ENCODE results near the gene MEF2D. TPM values are rescaled to one million over a fixed set of nuclear protein-coding genes. Genes with fewer than 3 reads are reported as not detected.

MEF2D gene
- total and polyA plus RNA-seq, 7 experiments from 2014 or later: 4.5 to 190 (median 61.6) TPM

- no peak for DNase-seq
- intact Hi-C loops (cut with micrococcal nuclease): no loop called here
- H3K4me1 ChIP-seq (ENCODE audit: control insufficient read depth in 2 of 2, insufficient read depth in 2 of 2, low read length in 2 of 2): peaks cover 12 to 14% of the 10 kb centered on the region in 2 donors
Observed at GRCh38 chr1:156511644-156512043, 11.1 kb upstream of the MEF2D start.

GRCh38 chr1:156510709-156511108 lies 10.1 kb upstream of the MEF2D start:
- Mint-ChIP-seq H3K4me3 (no peak overlapping the region), H3K27ac (peak overlapping the region in 2 of 9 donors; percentile 29 to 43), H3K4me1 (peaks cover 20 to 39% (median 36%) of the 10 kb centered on the region in 7 donors), H3K9me3 (no peaks in the 10 kb centered on the region), H3K27me3 (peaks cover 0 to 2% (median 0%) of the 10 kb centered on the region in 5 donors), H3K36me3 (no peaks in the 10 kb centered on the region)
- no peaks in the 10 kb centered on the region for H3K9me3 ChIP-seq (ENCODE audit: control insufficient read depth in 2 of 3, low read length in 3 of 3)
- ChIA-PET POLR2A (interaction anchor here (1.2 to 2.3 kb wide), 2 partner anchors 10 to 54 kb away, joined by 4 to 9 read pairs; partner anchors contain the start of gene MEF2D), CTCF (interaction anchor here (1.0 kb wide), 1 partner anchor 9 kb away, joined by 3 read pairs; no protein-coding TSS in a partner anchor)
- H3K4me1 ChIP-seq (ENCODE audit: control insufficient read depth in 2 of 2, insufficient read depth in 2 of 2, low read length in 2 of 2): peaks cover 22% of the 10 kb centered on the region in 2 donors
- H3K27me3 ChIP-seq (ENCODE audit: control insufficient read depth in 2 of 2, insufficient read depth in 2 of 2, low read length in 2 of 2): no peaks in the 10 kb centered on the region
- H3K4me3 ChIP-seq (ENCODE audit: low read length): no peak overlapping the region
- DNase-seq (no peak), ATAC-seq (no peak)
- no peaks in the 10 kb centered on the region for H3K36me3 ChIP-seq (ENCODE audit: control insufficient read depth in 2 of 3, insufficient read depth in 3 of 3, low read length in 3 of 3)
- H3K27ac ChIP-seq (ENCODE audit: low read depth, low read length): no peak overlapping the region
- intact Hi-C loops (cut with micrococcal nuclease): no loop called here

More at GRCh38 chr1:156511644-156512043, 11.1 kb upstream of the MEF2D start:
- H3K4me3 ChIP-seq (ENCODE audit: low read length): no peak overlapping the region
- CTCF ChIA-PET: no interaction called here
- H3K36me3 Mint-ChIP-seq: no peaks in the 10 kb centered on the region
- POLR2A ChIA-PET: no interaction called here
- no peaks in the 10 kb centered on the region for H3K27me3 ChIP-seq (ENCODE audit: control insufficient read depth in 2 of 2, insufficient read depth in 2 of 2, low read length in 2 of 2)
- no peak overlapping the region for H3K27ac ChIP-seq (ENCODE audit: low read depth, low read length)
- peak; percentile 43 for ATAC-seq
- no peak overlapping the region for H3K4me3 Mint-ChIP-seq
- no peaks in the 10 kb centered on the region for H3K36me3 ChIP-seq (ENCODE audit: control insufficient read depth in 2 of 3, insufficient read depth in 3 of 3, low read length in 3 of 3)
- H3K9me3 ChIP-seq (ENCODE audit: control insufficient read depth in 2 of 3, low read length in 3 of 3): no peaks in the 10 kb centered on the region
- H3K27ac Mint-ChIP-seq: peak overlapping the region in 2 of 9 donors; percentile 38 to 43
- H3K4me1 Mint-ChIP-seq: peaks cover 18 to 30% (median 27%) of the 10 kb centered on the region in 7 donors
- peaks cover 0 to 2% (median 0%) of the 10 kb centered on the region in 5 donors for H3K27me3 Mint-ChIP-seq
- no peaks in the 10 kb centered on the region for H3K9me3 Mint-ChIP-seq

- H3K27me3 Mint-ChIP-seq: peaks cover 0 to 2% (median 0%) of the 10 kb centered on the region in 5 donors
Observed at GRCh38 chr1:156509424-156510034, 9.0 kb upstream of the MEF2D start.

GRCh38 chr1:156508955-156509234 lies 8.3 kb upstream of the MEF2D start:
- no peak for ATAC-seq
- intact Hi-C loops (cut with micrococcal nuclease): loop anchor here (10.0 kb wide), 3 partner anchors 216 to 1504 kb away; partner anchors contain the start of genes ISG20L2 (in 1 of the 2), METTL25B (in 1 of the 2), PMF1 (in 1 of the 2) and ZBTB7B (in 1 of the 2)
- Histone ChIP-seq H3K27ac (ENCODE audit: low read depth, low read length) (no peak overlapping the region), H3K4me1 (ENCODE audit: control insufficient read depth in 2 of 2, insufficient read depth in 2 of 2, low read length in 2 of 2) (peaks cover 35 to 36% of the 10 kb centered on the region in 2 donors), H3K9me3 (ENCODE audit: control insufficient read depth in 2 of 3, low read length in 3 of 3) (no peaks in the 10 kb centered on the region), H3K4me3 (ENCODE audit: low read length) (no peak overlapping the region), H3K36me3 (ENCODE audit: control insufficient read depth in 2 of 3, insufficient read depth in 3 of 3, low read length in 3 of 3) (no peaks in the 10 kb centered on the region), H3K27me3 (ENCODE audit: control insufficient read depth in 2 of 2, insufficient read depth in 2 of 2, low read length in 2 of 2) (no peaks in the 10 kb centered on the region)
- CTCF ChIA-PET: interaction anchor here (0.6 to 2.7 kb wide), 2 partner anchors 28 to 100 kb away, joined by 3 to 8 read pairs; no protein-coding TSS in a partner anchor
- Mint-ChIP-seq H3K27me3 (peaks cover 0 to 2% (median 0%) of the 10 kb centered on the region in 5 donors), H3K27ac (peak overlapping the region in 8 of 9 donors; percentile 34 to 99 (median 84)), H3K9me3 (peaks cover 0 to 6% (median 0%) of the 10 kb centered on the region in 11 donors), H3K4me1 (peaks cover 33 to 54% (median 51%) of the 10 kb centered on the region in 7 donors), H3K36me3 (peaks cover 0 to 3% (median 0%) of the 10 kb centered on the region in 5 donors), H3K4me3 (peak overlapping the region in 1 of 10 donors; percentile 36)
- no peak for DNase-seq
- POLR2A ChIA-PET: interaction anchor here (0.7 to 2.3 kb wide), 6 partner anchors 8 to 18 kb away, joined by 3 to 9 read pairs (median 4); partner anchors contain the start of gene MEF2D

More at GRCh38 chr1:156509424-156510034, 9.0 kb upstream of the MEF2D start:
- no peak overlapping the region for H3K27ac ChIP-seq (ENCODE audit: low read depth, low read length)
- Mint-ChIP-seq H3K27ac (peak overlapping the region in 6 of 9 donors; percentile 18 to 99 (median 60)), H3K9me3 (peaks cover 0 to 6% (median 0%) of the 10 kb centered on the region in 11 donors), H3K36me3 (peaks cover 0 to 2% (median 0%) of the 10 kb centered on the region in 5 donors), H3K4me1 (peaks cover 26 to 48% (median 45%) of the 10 kb centered on the region in 7 donors), H3K4me3 (no peak overlapping the region)
- H3K4me3 ChIP-seq (ENCODE audit: low read length): no peak overlapping the region
- no peaks in the 10 kb centered on the region for H3K9me3 ChIP-seq (ENCODE audit: control insufficient read depth in 2 of 3, low read length in 3 of 3)
- no peaks in the 10 kb centered on the region for H3K36me3 ChIP-seq (ENCODE audit: control insufficient read depth in 2 of 3, insufficient read depth in 3 of 3, low read length in 3 of 3)
- ChIA-PET CTCF (interaction anchor here (1.0 to 2.7 kb wide), 2 partner anchors 8 to 29 kb away, joined by 3 to 8 read pairs; no protein-coding TSS in a partner anchor), POLR2A (interaction anchor here (1.2 to 2.3 kb wide), 2 partner anchors 9 to 52 kb away, joined by 4 to 9 read pairs; partner anchors contain the start of gene MEF2D)
- peaks cover 29% of the 10 kb centered on the region in 2 donors for H3K4me1 ChIP-seq (ENCODE audit: control insufficient read depth in 2 of 2, insufficient read depth in 2 of 2, low read length in 2 of 2)
- DNase-seq (no peak), ATAC-seq (no peak)
- no peaks in the 10 kb centered on the region for H3K27me3 ChIP-seq (ENCODE audit: control insufficient read depth in 2 of 2, insufficient read depth in 2 of 2, low read length in 2 of 2)
- intact Hi-C loops (cut with micrococcal nuclease): loop anchor here (10.0 kb wide), 3 partner anchors 215 to 1505 kb away; partner anchors contain the start of genes ISG20L2 (in 1 of the 2), METTL25B (in 1 of the 2), PMF1 (in 1 of the 2) and ZBTB7B (in 1 of the 2)

GRCh38 chr1:156508205-156508954 lies 7.8 kb upstream of the MEF2D start:
- H3K4me1 Mint-ChIP-seq: peaks cover 37 to 60% (median 56%) of the 10 kb centered on the region in 7 donors
- peak overlapping the region; percentile 71 to 99 (median 85) for H3K27ac Mint-ChIP-seq
- Histone ChIP-seq H3K36me3 (ENCODE audit: control insufficient read depth in 2 of 3, insufficient read depth in 3 of 3, low read length in 3 of 3) (no peaks in the 10 kb centered on the region), H3K4me1 (ENCODE audit: control insufficient read depth in 2 of 2, insufficient read depth in 2 of 2, low read length in 2 of 2) (peaks cover 40 to 41% of the 10 kb centered on the region in 2 donors), H3K27me3 (ENCODE audit: control insufficient read depth in 2 of 2, insufficient read depth in 2 of 2, low read length in 2 of 2) (no peaks in the 10 kb centered on the region), H3K4me3 (ENCODE audit: low read length) (peak overlapping the region; percentile 10), H3K27ac (ENCODE audit: low read depth, low read length) (peak overlapping the region; percentile 28), H3K9me3 (ENCODE audit: control insufficient read depth in 2 of 3, low read length in 3 of 3) (no peaks in the 10 kb centered on the region)
- DNase-seq (peak in 1 of 9 donors; percentile 8), ATAC-seq (no peak)
- ChIA-PET CTCF (interaction anchor here (0.6 to 2.7 kb wide), 4 partner anchors 20 to 100 kb away, joined by 3 to 8 read pairs (median 3); no protein-coding TSS in a partner anchor), POLR2A (interaction anchor here (0.7 to 2.3 kb wide), 7 partner anchors 8 to 65 kb away, joined by 3 to 9 read pairs (median 3); partner anchors contain the start of gene MEF2D)
- H3K27me3 Mint-ChIP-seq: peaks cover 0 to 2% (median 0%) of the 10 kb centered on the region in 5 donors
- peak overlapping the region in 6 of 10 donors; percentile 16 to 67 (median 31) for H3K4me3 Mint-ChIP-seq
- H3K9me3 Mint-ChIP-seq: peaks cover 0 to 6% (median 0%) of the 10 kb centered on the region in 11 donors
- peaks cover 0 to 6% (median 0%) of the 10 kb centered on the region in 5 donors for H3K36me3 Mint-ChIP-seq
- intact Hi-C loops (cut with micrococcal nuclease): loop anchor here (10.0 kb wide), 3 partner anchors 216 to 1504 kb away; partner anchors contain the start of genes ISG20L2 (in 1 of the 2), METTL25B (in 1 of the 2), PMF1 (in 1 of the 2) and ZBTB7B (in 1 of the 2)
